Endothelial cell of umbilical vein (primary cell): ENCODE measurements around the gene CACNB3. TPM values are rescaled to one million over a fixed set of nuclear protein-coding genes. Genes with fewer than 3 reads are reported as not detected.
A peak's percentile ranks its signal among the peaks of the same experiment; 100 is the strongest.

Experiments
- BruUV-seq: library from RNA; stranded (reverse); fragments of 400-500 nt; replicated peaks from 2 replicates; lab custom pipeline; 2021; lab: Mats Ljungman, UMichigan
- CTCF ChIA-PET: fragments of 300-600, 350-600 bp; sonication (Branson Sonifier 250); formaldehyde crosslinking; loops from one replicate; lab custom pipeline; 2021; ENCODE audit warnings: antibody characterized with exemption, inconsistent platforms; lab: Charles Lee
- POLR2A ChIA-PET: fragments of 300-600, 350-600 bp; sonication (Branson Sonifier 250); formaldehyde crosslinking; loops from one replicate; lab custom pipeline; 2021; ENCODE audit warnings: antibody characterized with exemption, inconsistent platforms; lab: Charles Lee
- DNase-seq: peaks from one replicate; pipeline ENCODE4 v3.0.0-alpha.2; 2011; ENCODE audit warnings: low read depth, low spot score
- FAIRE-seq: peaks from 2 replicates; lab custom pipeline; 2011; peaks lifted over from hg19 to GRCh38; lab: Jason Lieb, UNC
- H2AFZ ChIP-seq: 2 replicates; pipeline ENCODE4 v1.6.0; 2012; ENCODE audit warnings: low read depth, low read length, control low read depth, inconsistent platforms
- H3K27ac ChIP-seq: 2 replicates; pipeline ENCODE4 v1.5.1; 2011; ENCODE audit warnings: low read depth, mild to moderate bottlenecking, control low read depth, low read length, moderate library complexity; ENCODE audit not compliant: insufficient read depth
- H3K27me3 ChIP-seq, 2 experiments: 2 replicates each; pipeline versions ENCODE4 v1.6.0 to v1.6.1; 2011; ENCODE audit warnings: low read length in 2 of 2, mixed read lengths in 1 of 2; ENCODE audit not compliant: control insufficient read depth in 2 of 2, insufficient read depth in 2 of 2
- H3K36me3 ChIP-seq, 2 experiments: 2 replicates in 1 of 2; 3 replicates in 1 of 2; pipeline ENCODE4 v1.5.1; 2011; ENCODE audit warnings: low read length in 2 of 2, mild to moderate bottlenecking in 1 of 2, moderate library complexity in 1 of 2; ENCODE audit not compliant: control insufficient read depth in 2 of 2, insufficient read depth in 2 of 2; ENCODE audit errors: extremely low read depth in 1 of 2
- H3K4me1 ChIP-seq: 3 replicates; pipeline ENCODE4 v1.5.1; 2011; ENCODE audit warnings: mild to moderate bottlenecking, low read length; ENCODE audit not compliant: control insufficient read depth, insufficient read depth; ENCODE audit errors: extremely low read depth
- H3K4me2 ChIP-seq: 2 replicates; pipeline ENCODE4 v1.6.1; 2011; ENCODE audit warnings: low read length, control low read depth, mixed read lengths; ENCODE audit not compliant: insufficient read depth
- H3K4me3 ChIP-seq, 3 experiments: fragments of 200-600 bp in 1 of 3; sonication (generic), shearing (Covaris generic) in 1 of 3; replicated peaks in 1 of 3; 2 replicates each; pipeline ENCODE4 v1.5.1; 2011 to 2016; ENCODE audit warnings: control low read depth in 3 of 3, low read length in 3 of 3, mild to moderate bottlenecking in 2 of 3, inconsistent platforms in 1 of 3, low read depth in 1 of 3, moderate library complexity in 1 of 3; ENCODE audit not compliant: insufficient read depth in 1 of 3
- H3K79me2 ChIP-seq: 2 replicates; pipeline ENCODE4 v1.6.0; 2012; ENCODE audit warnings: low read length, inconsistent platforms; ENCODE audit not compliant: control insufficient read depth, insufficient read depth
- H3K9ac ChIP-seq: replicated peaks from 2 replicates; pipeline ENCODE3; 2011; ENCODE audit warnings: low read length, control low read depth; ENCODE audit not compliant: insufficient read depth; ENCODE audit errors: extremely low read depth
- H3K9me1 ChIP-seq: replicated peaks from 3 replicates; pipeline ENCODE4 v1.6.0; 2011; ENCODE audit warnings: mild to moderate bottlenecking, low read length; ENCODE audit not compliant: control insufficient read depth, insufficient read depth; ENCODE audit errors: extremely low read depth
- H3K9me3 ChIP-seq: replicated peaks from 2 replicates; pipeline ENCODE4 v1.5.1; 2012; ENCODE audit warnings: low read length, inconsistent platforms; ENCODE audit not compliant: control insufficient read depth, insufficient read depth
- H4K20me1 ChIP-seq: replicated peaks from 2 replicates; pipeline ENCODE3; 2011; ENCODE audit warnings: mild to moderate bottlenecking, low read length; ENCODE audit not compliant: control insufficient read depth, insufficient read depth; ENCODE audit errors: extremely low read depth
- CTCF ChIP-seq, 2 donors: IDR thresholded peaks; 1 replicate in 1 of 2; 2 replicates in 1 of 2; pipeline ENCODE4 v1.5.1; 2011; ENCODE audit warnings: low read length in 2 of 2, mild to moderate bottlenecking in 2 of 2, moderate library complexity in 2 of 2, control low read depth in 1 of 2, inconsistent platforms in 1 of 2, low read depth in 1 of 2; ENCODE audit not compliant: insufficient read depth in 1 of 2; ENCODE audit errors: extremely low read depth in 1 of 2
- EZH2 ChIP-seq: IDR thresholded peaks from 2 replicates; pipeline ENCODE4 v1.6.1; 2012; ENCODE audit warnings: borderline replicate concordance, low read depth, mild to moderate bottlenecking, moderate library complexity, low read length, inconsistent platforms; ENCODE audit not compliant: severe bottlenecking
- FOS ChIP-seq: IDR thresholded peaks from 2 replicates; pipeline ENCODE4 v1.6.1; 2011; ENCODE audit warnings: mild to moderate bottlenecking, low read length, moderate library complexity, borderline replicate concordance; ENCODE audit not compliant: insufficient read depth
- MYC ChIP-seq: IDR thresholded peaks from one replicate; pipeline ENCODE4 v1.6.1; 2011; ENCODE audit warnings: mild to moderate bottlenecking, low read depth, low read length
- dilution Hi-C: fragments of 300-500 bp; cut with MboI; formaldehyde crosslinking; loops from one replicate; pipeline ENCODE4 v1.15.0; 2019; ENCODE audit warnings: low sequenced_read_pairs; ENCODE audit not compliant: extremely low pct_ligation_motif_present
- intact Hi-C: fragments of 100-400 bp; cut with micrococcal nuclease; formaldehyde crosslinking; loops from one replicate; pipeline ENCODE4 v1.10.0; 2022
- polyA plus RNA-seq, 4 experiments: library from polyadenylated mRNA; depleted of rRNA in 3 of 4; stranded (reverse) in 3 of 4; unstranded in 1 of 4; fragments of >200 nt; gene quantifications; 2 replicates each; pipeline versions ENCODE4 v1.2.1 to v1.2.3, GENCODE V29; 2011 to 2012; ENCODE audit warnings: missing spikeins in 1 of 4
- total RNA-seq: library from RNA; stranded (reverse); gene quantifications from 2 replicates; pipeline ENCODE4 v1.2.3, GENCODE V29; 2021

CACNB3 gene
- total and polyA plus RNA-seq, 2 donors (not counting 3 experiments of a cell fraction or from before 2014, with no cell fraction given), result 37.4 to 61.8 TPM

DNA sequence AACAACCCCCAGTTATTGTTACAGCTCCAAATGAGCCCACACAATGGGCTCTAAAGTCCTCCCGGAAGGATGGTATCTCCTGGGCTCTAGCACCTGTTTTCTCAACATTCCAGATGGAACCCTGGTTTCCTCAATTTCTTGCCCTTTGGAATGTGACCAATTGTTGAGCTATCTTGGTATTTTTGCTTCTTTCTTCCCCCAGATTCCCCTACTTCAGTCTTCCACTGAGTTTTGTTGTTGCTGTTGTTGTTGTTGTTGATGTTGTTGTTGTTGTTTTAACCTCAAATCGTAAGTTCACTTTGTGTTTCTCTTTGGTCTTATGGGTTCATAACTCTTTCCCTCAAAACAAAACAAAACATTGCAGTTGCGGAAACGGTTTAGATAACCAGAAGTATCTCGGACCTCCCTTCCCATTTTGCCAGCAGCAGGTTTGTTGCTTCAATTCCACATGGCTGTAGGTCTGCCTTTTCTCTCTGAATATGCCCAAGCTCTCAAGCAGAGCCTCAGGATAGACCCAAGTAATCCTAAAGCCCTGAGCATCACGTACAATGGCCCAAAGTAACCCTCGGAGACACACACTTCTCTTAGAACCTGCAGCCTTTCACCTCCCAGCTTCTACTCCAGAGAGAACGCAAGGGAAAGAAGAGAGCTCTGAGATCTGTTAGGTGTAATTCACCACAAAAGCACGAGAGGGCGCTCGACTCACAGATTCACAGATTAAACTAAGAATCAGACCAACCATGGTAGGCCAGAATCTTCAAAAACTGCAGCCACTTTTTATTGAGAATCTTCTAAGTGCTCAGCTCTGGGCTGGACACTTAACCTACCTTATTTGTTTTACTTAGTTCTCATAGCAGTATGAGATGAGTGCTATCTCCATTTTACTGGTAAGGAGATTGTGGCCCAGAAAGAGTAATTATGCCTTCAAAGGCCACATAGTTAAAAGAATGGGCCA, 34.7 kb downstream of the CACNB3 start:
- no TSS peak for BruUV-seq
- Histone ChIP-seq H3K4me1 (peaks cover 18% of the 10 kb centered on the region), H3K9me1 (no peaks in the 10 kb centered on the region), H3K4me2 (peak overlapping the region; percentile 92), H3K9ac (peak overlapping the region; percentile 19), H3K27me3 (no peaks in the 10 kb centered on the region), H3K79me2 (peaks cover 36% of the 10 kb centered on the region), H3K4me3 (peak overlapping the region; percentile 3 to 54 (median 35)), H2AFZ (peak overlapping the region; percentile 97), H3K27ac (peak overlapping the region; percentile 29), H4K20me1 (no peaks in the 10 kb centered on the region), H3K9me3 (no peaks in the 10 kb centered on the region), H3K36me3 (peaks cover 0 to 6% of the 10 kb centered on the region in 2 experiments)
- intact Hi-C loops, result loop anchor here (1.0 to 2.0 kb wide), 6 partner anchors 12 to 142 kb away; partner anchors contain the start of gene RND1
- ChIA-PET POLR2A (interaction anchor here (0.9 to 2.3 kb wide), 2 partner anchors 13 to 38 kb away, joined by 3 to 23 read pairs; partner anchors contain the start of gene RND1), CTCF (interaction anchor here (0.6 to 11.3 kb wide), 48 partner anchors 9 to 277 kb away, joined by 3 to 703 read pairs (median 5); partner anchors contain the start of genes ARF3, FKBP11, RND1 and WNT1)
- dilution Hi-C loops, result no loop called here
- FAIRE-seq (peak; percentile 92), DNase-seq (peak; percentile 94)
- peak; percentile 67 to 78 for TF ChIP-seq CTCF (IDR thresholded peaks at IDR 0.05; ENCODE audit: extremely low read depth in 1 of 2, insufficient read depth in 1 of 2, low read depth in 1 of 2, low read length in 2 of 2)
- TF ChIP-seq EZH2, result no peak
- TF ChIP-seq MYC, result no peak
- no peak for TF ChIP-seq FOS
